HTR-8/SVneo (cell line): ENCODE measurements around the gene SEMA3C.

ENCODE experiments used
- DNase-seq: peaks from one replicate; pipeline ENCODE4 v3.0.0; 2011; ENCODE audit warnings: low spot score, mixed read lengths; ENCODE audit not compliant: insufficient read length
- FAIRE-seq: peaks from 2 replicates; lab custom pipeline; 2011; peaks lifted over from hg19 to GRCh38; lab: Jason Lieb, UNC

The SEMA3C gene

DNA sequence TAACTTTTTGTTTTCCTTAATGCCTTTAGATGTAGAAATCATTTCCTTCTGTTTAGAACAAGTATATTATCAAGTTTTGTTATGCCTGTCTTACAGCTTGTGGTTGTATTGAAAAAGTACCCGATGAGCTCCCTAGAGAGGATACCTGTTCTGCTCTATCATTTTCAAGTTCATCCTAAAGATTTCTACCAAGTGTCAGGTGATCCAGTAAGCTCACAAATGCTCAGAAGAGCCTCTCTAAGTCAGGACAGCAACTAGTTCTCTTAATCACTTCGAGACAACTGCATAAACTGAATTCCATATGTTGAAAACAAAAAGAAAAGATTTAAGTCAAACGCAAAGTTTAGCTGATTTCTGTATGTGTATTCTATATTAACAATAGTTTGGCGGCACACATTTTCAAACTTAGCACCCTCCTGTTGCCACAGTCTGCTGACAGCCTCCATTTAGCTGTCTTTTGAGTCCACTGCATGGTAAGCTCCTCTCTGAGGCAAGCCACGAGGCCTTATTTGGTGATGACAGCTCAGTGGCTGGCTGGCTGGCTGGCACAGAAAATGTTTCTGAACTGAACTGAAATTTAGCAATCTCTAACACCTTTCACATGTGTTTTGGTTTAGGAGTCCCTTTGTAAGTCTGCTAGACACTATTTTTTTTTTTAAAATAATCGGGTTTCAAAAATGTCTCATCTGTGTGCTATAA, 59.4 kb downstream of the SEMA3C start:
- DNase-seq (no peak), FAIRE-seq (no peak)

DNA sequence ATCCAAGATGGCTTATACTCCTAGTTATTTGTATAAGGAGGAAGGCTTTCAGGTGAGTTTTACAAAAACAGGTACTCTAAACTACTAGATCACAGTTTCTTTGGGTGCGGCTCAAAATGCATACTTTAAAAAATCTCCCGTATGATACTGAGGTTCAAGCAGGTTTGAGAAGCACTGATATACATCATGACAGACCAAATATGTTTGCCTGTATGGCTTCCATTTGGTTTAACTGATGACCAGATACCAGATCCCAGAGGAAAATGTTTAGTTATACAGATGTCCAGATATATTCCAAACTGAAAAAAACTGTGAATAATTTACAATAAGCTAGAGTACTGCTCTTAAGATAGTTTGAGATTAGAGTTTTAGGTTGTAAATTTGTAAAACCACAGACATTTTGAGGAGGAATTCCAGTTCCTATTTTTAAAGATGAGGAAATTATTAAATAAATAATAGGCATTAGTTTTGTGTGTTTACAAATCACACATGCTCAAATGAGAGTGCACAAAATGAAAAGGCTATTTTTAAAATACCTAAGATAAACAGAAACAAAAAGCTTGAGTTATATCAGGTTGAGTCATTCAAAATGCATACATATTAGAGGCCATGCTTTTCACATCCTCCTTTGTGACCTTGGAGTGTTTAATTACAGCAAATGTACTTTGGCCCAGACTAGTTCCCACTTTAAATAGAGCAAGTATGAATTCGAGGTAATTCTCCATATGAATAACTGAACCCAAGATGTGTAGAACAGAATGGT, 60.5 kb downstream of the SEMA3C start:
- DNase-seq (no peak), FAIRE-seq (no peak)

DNA sequence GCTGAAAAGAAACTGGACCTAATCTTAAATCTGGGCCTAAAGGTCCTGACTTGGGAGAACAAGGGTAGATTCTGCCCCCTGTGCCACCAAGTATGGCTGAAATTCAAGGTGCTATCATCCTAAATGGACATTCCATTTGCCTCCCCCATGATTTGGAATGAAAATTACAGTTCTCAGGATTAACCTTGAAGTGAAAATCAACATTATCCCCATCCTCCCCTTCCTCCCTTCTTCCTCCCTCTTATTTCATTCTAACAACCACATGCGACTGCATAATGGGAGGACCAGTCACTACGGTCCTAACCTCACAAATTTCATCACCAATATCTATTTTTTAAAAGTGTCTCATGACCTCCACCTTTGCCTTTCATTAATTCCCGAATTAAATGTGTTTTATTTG, 62.1 kb downstream of the SEMA3C start:
- FAIRE-seq, result no peak
- no peak for DNase-seq

DNA sequence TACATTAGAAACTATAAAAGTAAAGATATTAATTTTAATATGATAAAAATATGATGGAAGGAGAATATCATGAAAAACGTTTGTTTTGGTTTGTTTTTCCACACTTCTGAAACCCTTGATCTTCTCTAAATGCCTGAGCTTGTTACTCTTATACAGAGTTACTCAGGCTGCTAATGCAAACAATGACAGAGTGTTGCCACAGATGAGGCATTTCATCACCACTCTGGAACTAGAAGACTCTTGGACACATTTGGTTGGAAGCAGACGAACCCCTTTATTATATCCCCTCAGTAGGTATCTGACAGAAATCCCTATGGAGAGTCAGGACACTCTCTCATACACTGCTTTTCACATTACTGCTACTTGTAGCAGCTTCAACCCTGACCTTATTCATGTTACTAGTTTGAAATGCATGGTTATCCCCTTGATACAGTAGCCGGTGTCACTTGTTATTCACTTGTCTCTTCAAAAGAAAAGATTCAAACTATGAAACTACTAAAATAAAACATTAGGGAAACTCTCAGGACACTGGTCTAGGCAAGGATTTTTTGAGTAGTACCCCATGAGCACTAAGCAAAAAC, 66.9 kb downstream of the SEMA3C start:
- DNase-seq (no peak), FAIRE-seq (no peak)

DNA sequence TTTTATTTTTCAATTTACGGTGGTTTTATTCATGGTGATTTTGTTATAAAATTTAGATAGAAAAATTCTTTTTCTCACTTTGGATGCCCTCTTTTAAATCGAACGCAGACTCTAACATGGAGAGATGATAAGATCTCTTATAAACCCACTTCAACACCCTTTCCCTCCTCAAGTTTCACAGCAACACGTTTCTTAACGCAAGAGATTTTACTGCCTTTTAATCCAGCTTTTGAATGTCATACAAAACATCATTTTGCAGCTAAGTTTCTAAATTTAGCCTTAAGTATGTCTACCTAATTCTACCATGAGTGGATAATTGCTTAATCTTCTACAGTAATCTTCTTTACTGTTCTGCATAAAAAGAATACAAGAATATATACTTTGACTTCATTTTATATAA, 70.0 kb downstream of the SEMA3C start:
- DNase-seq (no peak), FAIRE-seq (no peak)

DNA sequence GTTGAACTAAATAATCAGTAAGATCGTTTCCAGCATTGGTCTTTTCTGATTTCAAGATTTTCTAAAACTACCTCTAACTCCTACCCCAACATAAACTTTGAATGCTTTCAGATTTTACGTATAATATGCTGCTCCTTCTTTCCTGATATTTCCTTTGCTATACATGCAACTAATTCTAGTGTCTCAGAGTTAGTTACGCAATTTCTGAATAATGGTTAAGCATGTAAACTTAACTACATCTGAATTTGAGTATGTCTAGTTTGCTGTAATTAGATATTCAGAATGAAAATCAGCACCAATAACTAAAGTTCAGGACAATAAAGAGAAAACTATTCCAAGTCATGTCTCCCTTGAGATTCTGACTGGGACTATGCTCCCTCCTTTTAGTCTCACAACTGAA, 71.0 kb downstream of the SEMA3C start:
- no peak for DNase-seq
- no peak for FAIRE-seq

DNA sequence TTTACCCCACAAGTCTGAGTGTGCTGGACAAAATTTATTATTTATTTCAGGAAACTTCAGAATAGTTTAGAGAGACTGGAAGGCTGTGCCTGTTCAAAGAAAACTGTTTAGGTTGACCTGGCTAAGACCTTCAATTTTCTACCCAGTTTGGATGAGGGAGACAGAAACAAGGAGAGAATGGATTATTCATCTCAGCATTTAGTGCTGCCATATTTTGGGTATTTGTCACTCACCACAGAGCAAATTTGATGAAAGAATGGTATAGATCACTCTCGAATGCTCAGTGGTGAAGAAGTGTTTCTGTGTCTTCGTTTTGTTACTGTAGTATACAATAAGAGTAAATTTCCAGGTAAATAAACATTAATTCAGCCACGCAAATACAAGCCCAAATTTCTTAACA, 71.8 kb downstream of the SEMA3C start:
- no peak for FAIRE-seq
- DNase-seq, result no peak

DNA sequence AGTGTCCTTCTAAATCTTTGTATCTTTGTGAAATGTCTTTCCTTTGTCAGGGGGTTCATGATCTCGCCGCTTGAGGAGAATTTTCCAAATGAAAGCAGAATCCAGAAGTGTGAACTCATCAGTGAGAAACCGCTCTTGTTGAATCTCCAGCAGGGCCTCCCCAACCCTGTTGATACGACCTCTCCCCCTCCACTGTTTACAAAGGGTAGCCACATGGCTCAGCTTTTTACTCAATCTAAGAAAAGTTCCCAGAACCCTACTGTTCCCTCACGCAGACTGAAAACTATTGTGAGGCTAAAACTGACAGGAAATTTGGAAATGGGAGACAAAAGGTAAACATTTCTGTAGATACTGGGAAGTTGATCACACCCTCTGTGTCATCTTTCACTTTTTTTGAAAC, 73.9 kb downstream of the SEMA3C start:
- DNase-seq (no peak), FAIRE-seq (no peak)

DNA sequence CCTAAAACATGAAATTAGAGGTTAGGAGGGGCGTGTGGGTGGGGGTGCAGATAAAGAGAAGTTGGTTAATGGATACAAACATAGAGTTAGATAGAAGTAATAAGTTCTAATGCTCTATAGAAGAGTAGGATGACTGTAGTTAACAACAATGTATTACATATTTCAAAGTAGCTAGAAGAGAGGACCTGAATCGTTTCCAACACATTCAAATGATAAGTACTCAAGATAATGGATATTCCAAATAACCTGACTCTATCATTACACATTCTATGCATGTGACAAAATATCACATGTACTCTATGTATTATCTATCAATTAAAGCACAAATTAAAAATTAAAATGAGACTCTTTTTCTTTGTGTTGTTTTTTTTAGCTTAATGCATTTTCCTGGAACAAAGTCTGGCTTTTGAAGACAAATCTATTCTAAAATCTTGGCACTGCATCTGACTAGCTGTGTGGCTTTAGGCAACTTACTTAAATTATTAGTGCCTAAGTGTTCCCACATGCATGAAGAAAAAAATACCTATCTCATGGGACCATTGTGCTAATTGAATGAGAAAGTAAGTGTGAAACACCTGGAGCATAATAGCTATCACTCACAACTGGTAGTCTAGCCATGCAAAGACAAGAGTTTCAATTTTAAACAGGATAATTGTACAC, 75.7 kb downstream of the SEMA3C start:
- no peak for DNase-seq
- FAIRE-seq, result no peak

DNA sequence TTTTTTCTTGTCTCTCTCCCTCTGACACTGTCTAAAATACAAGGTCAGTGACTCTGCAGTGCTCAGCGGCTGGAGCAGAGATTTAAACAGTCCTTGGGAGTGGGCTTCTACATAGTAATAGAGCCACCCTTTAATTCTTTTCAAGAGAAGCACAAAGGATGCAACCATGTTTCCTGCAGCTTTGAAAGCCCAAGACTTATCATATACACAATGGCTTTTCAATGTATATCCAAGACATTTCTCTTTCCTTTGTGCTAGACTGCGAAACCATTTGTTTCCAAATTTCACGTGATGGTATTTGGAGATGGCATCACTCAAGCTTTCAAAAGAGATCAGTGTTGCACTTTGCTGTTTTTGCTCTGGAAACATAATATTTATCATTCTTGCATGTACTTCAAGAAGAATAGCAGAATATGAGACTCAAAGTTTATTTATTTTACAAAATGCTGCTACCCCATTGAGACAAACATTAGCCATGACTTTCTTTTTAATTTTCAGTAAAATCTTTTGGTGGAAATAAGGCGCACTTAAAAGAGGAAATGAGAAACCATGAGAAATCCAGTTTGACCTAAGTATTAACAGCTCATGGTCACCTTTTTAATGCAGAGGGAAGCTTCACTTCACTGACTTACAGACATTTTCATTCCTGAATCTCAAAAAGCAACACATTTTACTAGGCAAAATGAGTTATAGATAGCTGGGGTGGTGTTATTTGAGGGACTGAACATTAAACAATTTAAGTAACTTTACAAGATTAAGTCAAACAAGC, 76.6 kb downstream of the SEMA3C start:
- FAIRE-seq (no peak), DNase-seq (no peak)

DNA sequence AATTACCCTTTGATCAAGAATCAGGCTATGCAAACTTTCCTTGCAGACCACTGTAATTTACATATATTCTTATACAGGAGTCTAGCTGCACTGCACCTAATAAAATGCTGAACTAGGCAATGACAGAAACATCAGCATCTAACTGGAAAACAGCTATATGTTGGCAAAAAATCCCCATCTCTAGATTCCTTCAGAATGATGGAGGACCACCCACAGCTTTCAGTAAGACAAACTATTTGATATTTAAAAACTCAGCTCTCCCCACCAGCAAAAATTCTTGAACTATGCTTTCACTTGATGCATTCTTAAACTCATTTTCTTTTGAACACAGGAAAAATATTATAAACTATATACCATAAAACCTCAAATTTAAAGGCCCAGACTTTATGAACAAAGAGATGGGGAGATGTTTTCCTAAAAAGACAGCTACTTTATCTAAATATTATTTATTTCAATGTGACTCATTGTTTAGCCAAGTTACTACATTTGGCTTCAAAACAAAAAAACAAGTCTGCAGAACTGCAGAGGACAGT, 77.4 kb downstream of the SEMA3C start:
- DNase-seq (no peak), FAIRE-seq (no peak)

DNA sequence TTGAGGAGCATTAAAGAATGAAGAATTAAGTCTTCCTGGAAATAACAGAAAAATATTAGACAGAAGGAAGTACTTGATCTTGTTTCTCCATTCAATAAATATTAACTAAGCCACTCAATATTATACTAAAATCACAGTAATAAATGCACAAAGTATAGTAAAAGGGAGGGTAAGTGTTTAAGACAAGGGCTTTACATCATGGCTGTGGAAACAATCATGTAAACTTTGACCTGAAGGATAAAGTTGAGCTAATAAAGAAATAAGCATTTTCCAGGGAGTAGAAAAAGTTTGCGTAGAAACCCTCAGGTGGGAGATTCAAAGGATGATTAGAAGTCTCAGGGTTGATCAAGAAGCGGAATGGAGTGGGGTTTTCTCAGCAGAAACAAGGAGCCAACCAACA, 78.2 kb downstream of the SEMA3C start:
- DNase-seq (no peak), FAIRE-seq (no peak)

DNA sequence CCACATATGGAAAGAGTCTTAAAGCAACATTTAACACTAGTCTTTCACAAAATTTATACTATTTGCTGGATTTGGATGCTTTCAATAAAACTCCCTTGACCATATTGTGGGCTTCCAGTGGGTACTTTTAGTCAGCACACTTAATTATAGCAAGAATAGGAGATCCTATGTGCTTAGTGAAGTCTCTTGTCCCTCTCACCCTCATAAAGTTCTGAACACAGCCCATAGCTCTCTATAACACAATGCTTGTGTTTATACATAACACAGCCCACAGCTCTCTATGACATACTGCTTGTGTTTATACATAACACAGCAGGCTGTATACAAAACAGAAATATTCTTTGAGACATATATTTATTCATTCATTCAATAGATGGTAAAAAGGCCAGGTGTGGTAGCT, 79.0 kb downstream of the SEMA3C start:
- DNase-seq (no peak), FAIRE-seq (no peak)

DNA sequence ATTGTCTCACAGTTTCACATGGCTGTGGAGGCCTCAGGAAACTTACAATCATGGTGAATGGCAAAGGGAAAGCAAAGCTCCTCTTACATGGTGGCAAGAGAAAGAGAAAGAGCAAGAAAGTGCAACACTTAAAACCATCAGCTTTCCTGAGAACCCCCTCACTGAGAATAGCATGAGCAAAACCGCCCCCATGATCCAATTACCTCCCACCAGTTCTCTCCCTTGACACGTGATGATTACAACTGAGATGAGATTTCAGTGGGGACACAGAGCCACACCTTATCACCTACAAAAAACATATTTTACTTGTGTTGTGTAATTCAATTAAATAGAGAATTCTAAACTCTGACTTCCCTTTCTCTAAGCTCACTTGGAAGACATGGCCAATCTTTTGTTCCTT, 80.2 kb downstream of the SEMA3C start:
- DNase-seq (no peak), FAIRE-seq (no peak)

DNA sequence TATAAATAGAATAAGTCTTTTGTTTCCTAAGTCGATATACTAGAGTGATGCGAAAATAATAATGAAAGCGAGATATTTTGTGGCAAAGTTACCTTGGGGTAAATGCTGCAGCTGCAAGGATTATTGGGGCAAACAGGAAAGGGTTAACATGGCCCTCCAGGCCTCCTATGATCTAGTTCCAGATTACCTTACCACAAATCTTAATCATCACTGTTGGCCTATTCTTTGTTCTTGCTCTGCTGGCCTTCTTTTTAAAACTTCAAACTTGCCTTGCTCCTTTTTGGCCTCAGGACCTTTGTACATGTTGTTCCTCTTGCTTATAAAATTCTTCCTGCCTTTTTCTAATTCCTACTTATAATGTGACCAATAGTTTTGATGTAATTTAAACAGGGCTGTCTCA, 81.5 kb downstream of the SEMA3C start:
- FAIRE-seq (no peak), DNase-seq (no peak)

DNA sequence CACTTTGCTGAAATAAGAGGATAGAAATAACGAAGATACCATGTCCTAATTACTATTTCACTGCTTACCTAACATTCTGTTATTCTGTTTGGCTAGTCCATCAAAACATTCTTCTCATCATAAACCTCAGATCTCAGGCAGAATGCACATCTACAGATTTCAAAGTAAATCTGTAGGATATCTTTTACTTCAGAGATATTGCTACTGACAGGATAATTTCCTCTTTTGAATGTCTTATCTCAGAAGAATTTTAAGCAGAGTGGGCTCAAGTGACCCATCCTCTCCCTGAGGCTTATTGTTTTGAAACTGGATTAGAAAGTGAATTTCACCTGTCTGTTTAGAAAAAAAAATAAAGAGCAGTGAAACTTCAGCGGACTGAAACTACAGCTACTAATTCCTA, 83.6 kb downstream of the SEMA3C start:
- DNase-seq (no peak), FAIRE-seq (no peak)

DNA sequence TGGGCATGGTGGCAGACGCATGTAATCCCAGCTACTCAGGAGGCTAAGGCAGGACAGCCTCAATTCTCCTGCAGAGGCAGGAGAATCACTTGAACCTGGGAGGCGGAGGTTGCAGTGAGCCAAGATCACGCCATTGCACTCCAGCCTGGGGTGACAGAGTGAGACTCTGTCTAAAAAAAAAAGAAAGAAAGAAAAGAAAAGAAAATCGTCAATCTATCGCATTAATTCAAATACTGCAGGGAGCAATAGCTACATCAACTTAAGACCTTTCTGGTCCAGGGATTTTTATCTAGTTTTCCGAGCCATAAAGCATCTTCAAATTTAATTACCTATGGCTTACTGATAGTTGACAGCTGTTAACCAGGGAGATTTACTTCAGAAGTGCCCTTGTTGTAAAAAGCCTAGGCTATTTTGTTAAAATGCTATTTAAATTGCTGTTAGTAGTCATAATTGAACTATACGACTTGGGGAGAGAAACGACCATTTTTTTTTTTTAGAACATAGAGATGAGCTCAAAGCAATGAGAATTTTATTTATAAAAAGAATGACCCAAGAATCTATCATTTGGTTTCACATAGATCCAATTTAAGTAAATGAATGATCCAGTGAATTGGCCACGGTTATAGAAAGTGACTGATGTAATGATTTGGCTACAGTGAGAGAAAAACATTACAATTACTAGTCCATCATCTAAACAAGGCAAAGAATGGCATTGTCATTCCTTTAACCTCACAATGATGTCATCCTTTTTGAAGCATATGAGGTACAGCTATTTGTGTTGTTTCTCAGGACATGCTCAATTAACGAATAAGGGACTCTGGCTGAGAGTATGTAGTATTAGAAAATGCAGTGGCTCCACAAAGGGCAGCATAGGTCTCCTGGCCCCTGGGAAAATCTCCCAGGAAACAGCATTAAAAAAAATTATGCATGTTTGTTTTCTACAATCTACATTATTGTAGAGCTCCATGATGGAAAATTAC, 85.3 kb downstream of the SEMA3C start:
- FAIRE-seq (no peak), DNase-seq (no peak)

DNA sequence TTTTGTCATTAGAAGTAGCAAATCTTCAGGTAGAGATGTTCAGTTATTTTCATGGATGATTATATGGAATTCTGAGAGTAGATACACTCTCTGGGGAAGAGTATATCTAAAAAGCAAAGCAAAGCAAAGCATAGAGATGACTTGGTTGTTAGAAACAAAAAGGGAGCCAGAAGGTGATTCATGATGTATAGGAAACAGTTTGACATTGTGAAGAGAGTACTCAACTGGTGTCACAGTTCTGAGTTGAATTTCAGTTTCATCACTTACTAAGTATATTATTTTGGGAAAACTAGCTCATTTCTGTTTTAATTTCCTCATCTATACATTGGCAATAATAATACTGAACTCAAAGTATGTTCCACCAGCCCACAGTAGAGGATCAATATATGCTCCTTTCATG, 86.8 kb downstream of the SEMA3C start:
- FAIRE-seq, result no peak
- no peak for DNase-seq
